ENCODE data around the gene SAMSN1. TPM values are rescaled to one million over a fixed set of nuclear protein-coding genes. Genes with fewer than 3 reads are reported as not detected.
A peak's percentile ranks its signal among the peaks of the same experiment; 100 is the strongest.

SAMSN1 gene
- total and polyA plus RNA-seq, 8 donors, result 1.4 to 45.7 (median 2.1) TPM

DNA sequence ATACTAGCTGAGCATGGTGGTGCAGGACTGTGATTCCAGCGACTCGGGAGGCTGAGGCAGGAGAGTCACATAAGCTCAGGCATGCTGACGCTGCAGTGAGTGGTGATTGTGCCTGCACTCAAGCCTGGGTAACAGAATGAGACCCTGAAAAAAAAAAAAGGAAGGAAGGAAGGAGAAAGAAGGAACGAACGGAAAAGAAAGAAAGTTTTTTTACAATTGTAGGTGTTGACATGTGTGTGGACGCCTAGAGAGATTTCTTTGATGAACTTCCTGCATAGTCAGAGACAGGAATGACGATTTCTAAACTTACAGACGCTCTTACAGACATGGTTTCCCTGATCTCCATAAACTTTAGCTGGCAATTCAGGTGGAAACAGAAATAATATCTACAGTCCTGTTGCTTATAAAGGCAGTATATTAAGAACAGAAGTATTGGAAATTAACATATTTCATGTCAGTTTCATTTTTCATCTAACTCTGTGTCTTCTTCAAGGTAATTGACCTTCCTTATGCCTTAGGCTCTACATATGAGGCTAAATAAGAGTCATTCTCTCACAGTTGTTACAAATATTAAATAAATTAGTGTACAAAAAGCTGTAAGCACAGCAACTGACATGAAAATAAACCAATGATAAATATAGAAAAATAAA lies 4.1 kb downstream of the SAMSN1 start:
- Histone ChIP-seq H3K9me3 (no peaks in the 10 kb centered on the region), H3K27ac (peak overlapping the region; percentile 60 to 75), H3K4me3 (peak overlapping the region in 1 of 2 donors; percentile 38), H3K36me3 (no peaks in the 10 kb centered on the region), H3K27me3 (no peaks in the 10 kb centered on the region), H3K4me1 (peaks cover 0 to 7% of the 10 kb centered on the region in 2 donors)
- intact Hi-C loops (cut with DNase I), result no loop called here
- no peak for DNase-seq
- ATAC-seq, result peak; percentile 56
- TF ChIP-seq, protein P1, sequence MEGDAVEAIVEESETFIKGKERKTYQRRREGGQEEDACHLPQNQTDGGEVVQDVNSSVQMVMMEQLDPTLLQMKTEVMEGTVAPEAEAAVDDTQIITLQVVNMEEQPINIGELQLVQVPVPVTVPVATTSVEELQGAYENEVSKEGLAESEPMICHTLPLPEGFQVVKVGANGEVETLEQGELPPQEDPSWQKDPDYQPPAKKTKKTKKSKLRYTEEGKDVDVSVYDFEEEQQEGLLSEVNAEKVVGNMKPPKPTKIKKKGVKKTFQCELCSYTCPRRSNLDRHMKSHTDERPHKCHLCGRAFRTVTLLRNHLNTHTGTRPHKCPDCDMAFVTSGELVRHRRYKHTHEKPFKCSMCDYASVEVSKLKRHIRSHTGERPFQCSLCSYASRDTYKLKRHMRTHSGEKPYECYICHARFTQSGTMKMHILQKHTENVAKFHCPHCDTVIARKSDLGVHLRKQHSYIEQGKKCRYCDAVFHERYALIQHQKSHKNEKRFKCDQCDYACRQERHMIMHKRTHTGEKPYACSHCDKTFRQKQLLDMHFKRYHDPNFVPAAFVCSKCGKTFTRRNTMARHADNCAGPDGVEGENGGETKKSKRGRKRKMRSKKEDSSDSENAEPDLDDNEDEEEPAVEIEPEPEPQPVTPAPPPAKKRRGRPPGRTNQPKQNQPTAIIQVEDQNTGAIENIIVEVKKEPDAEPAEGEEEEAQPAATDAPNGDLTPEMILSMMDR (IDR thresholded peaks at IDR 0.05), result no peak

DNA sequence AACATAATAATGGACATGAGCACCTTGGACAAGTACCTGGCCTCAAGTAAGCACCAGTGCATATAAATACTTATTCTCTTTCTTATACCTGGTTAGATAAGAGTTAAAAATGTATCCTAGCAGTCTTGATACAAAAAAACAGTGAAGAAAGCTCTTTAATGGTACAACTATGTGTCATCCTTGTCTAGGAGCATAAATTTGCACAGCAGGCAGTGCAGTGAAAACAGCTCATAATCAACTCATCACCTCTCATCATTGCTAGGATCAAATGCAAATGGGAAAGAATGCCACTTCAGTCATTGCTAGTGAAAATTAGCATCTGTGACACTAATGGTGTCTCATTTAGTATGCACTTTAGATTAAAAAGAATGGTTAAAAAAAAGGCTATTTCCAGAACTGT lies 7.6 kb downstream of the SAMSN1 start:
- H3K9me3 ChIP-seq, result no peaks in the 10 kb centered on the region

DNA sequence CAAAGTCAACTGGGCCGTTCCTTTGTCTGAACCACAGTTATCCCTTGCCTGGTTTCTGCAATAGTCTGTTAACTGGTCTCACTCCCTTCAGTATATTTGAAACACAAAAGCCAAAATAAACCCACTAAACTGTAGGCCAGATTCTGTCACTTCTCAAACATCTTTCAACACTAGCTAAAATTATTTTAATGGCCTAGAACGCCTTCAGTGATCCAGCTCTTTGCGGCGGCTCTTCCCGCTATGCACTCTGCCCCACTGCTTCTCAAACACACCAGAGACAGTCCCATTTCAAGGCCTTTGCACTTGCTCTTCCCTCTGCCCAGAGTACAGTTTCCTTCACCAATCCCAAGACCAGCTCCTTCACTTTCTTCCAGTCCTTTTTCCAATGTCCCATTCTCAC lies 9.2 kb downstream of the SAMSN1 start:
- no peak overlapping the region for H3K27ac ChIP-seq
- no peak overlapping the region for H3K4me3 ChIP-seq
- H3K27me3 ChIP-seq, result no peaks in the 10 kb centered on the region
- TF ChIP-seq, protein P1 (IDR thresholded peaks at IDR 0.05), result no peak
- no peaks in the 10 kb centered on the region for H3K36me3 ChIP-seq
- H3K4me1 ChIP-seq, result peaks cover 0 to 33% of the 10 kb centered on the region in 2 donors
- DNase-seq (no peak), ATAC-seq (no peak)
- no peaks in the 10 kb centered on the region for H3K9me3 ChIP-seq
- intact Hi-C loops (cut with DNase I), result no loop called here

More for the DNA sequence above, 7.6 kb downstream of the SAMSN1 start:
- Histone ChIP-seq H3K27me3 (no peaks in the 10 kb centered on the region), H3K27ac (no peak overlapping the region), H3K36me3 (no peaks in the 10 kb centered on the region), H3K4me3 (no peak overlapping the region), H3K4me1 (peaks cover 0 to 23% of the 10 kb centered on the region in 2 donors)
- DNase-seq (no peak), ATAC-seq (no peak)
- TF ChIP-seq, protein P1 (IDR thresholded peaks at IDR 0.05), result no peak
- intact Hi-C loops (cut with DNase I), result no loop called here

DNA sequence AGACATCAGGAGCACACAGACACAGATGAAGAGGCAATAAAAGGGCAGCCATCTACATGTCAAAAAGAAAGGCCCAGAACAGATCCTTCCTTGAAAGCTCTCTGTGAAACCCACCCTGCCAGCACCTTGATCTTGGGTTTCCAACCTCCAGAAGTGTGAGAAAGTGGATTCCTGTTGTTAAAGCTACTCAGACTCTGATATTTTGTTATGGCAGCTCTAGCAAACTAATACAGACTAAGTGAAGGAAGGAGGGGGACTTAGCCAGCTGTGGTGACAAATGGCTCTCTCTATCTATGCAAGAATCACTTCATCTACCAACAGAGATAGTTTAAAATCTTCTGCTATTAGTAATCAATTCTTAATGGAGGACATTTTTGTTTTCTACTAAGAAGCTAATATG lies 10.4 kb downstream of the SAMSN1 start:
- H3K27ac ChIP-seq, result peak overlapping the region in 1 of 2 donors; percentile 60
- TF ChIP-seq, protein P1 (IDR thresholded peaks at IDR 0.05), result no peak
- H3K4me1 ChIP-seq, result peaks cover 0 to 41% of the 10 kb centered on the region in 2 donors
- intact Hi-C loops (cut with DNase I), result no loop called here
- H3K9me3 ChIP-seq, result no peaks in the 10 kb centered on the region
- H3K27me3 ChIP-seq, result no peaks in the 10 kb centered on the region
- no peaks in the 10 kb centered on the region for H3K36me3 ChIP-seq
- no peak overlapping the region for H3K4me3 ChIP-seq
- ATAC-seq, result no peak
- DNase-seq, result no peak

DNA sequence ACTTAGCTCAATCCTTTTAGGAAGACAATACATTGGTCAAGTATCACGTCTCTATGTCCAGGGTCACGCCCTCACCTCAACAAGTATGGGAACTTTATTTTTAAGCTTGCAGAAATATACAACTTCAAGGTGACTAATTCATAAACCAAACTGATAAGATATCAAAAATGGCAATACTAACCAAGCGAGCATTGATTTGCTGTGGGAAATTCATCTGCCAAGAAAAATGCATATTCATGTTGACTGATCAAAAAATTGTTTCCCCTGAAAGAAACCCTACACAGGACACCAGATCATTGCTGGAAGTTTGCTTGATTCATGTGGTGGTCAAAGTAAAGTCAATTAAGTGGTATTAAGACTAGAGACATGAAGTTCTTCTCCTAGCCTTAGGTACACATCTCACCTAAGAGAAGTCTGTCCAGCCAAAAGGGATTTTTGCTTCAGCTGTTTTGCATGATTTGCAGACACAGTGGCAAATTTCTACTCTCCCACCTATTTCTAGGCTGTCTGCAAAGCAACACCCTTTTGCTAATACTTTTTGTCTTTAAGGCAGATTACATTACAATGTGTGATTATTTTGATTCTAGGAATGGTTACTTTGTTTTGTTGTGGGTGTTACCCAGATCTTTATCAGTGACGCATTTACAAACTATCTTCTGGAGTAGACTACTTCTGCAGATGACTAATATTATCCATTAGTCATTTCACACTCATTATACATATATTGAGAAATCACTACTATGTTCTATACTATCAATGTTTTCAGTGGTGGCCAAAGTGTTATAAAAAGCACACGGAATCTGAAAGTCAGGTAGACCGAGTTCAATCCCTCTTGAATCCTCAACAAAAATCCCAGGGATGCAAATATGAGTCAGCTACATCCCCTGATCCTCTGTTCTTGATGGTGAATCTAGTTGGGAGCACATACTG lies 12.4 kb downstream of the SAMSN1 start:
- intact Hi-C loops (cut with DNase I), result no loop called here
- DNase-seq (no peak), ATAC-seq (peak; percentile 61)
- peak overlapping the region; percentile 27 to 60 for H3K27ac ChIP-seq
- TF ChIP-seq, protein P1 (IDR thresholded peaks at IDR 0.05), result no peak
- H3K27me3 ChIP-seq, result no peaks in the 10 kb centered on the region
- H3K9me3 ChIP-seq, result no peaks in the 10 kb centered on the region
- H3K36me3 ChIP-seq, result no peaks in the 10 kb centered on the region
- H3K4me3 ChIP-seq, result no peak overlapping the region
- peaks cover 0 to 53% of the 10 kb centered on the region in 2 donors for H3K4me1 ChIP-seq

Measured in left lung (tissue), 10 donors.